ENCODE data around the gene BRD1. TPM values are rescaled to one million over a fixed set of nuclear protein-coding genes. Genes with fewer than 3 reads are reported as not detected.

The BRD1 gene
- total and polyA plus RNA-seq, 3 donors from 2014 or later = 113 to 122 (median 114) TPM

DNA sequence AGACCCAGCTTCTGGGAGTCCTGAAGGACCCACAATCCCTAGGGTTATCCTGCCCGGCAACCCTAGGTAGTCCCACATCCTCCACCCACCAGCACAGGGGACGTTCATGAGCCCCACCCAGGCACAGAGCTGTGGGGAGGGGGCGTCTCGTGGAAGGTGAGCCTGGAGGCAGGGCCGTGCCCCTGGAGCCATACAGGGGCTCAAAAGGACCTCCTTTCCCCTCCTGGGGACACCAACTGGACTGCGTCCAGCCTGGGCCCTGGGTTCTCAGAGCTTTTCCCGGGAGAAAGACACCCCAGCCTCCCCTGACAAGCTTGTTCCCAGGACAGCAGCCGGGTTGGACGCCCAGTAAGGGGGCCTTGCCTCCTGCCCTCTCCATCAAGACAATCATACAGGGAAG, 78.4 kb downstream of the BRD1 start:
- TF ChIP-seq POLR2A (IDR thresholded peaks at IDR 0.05) = no peak
- TF ChIP-seq, protein P1, sequence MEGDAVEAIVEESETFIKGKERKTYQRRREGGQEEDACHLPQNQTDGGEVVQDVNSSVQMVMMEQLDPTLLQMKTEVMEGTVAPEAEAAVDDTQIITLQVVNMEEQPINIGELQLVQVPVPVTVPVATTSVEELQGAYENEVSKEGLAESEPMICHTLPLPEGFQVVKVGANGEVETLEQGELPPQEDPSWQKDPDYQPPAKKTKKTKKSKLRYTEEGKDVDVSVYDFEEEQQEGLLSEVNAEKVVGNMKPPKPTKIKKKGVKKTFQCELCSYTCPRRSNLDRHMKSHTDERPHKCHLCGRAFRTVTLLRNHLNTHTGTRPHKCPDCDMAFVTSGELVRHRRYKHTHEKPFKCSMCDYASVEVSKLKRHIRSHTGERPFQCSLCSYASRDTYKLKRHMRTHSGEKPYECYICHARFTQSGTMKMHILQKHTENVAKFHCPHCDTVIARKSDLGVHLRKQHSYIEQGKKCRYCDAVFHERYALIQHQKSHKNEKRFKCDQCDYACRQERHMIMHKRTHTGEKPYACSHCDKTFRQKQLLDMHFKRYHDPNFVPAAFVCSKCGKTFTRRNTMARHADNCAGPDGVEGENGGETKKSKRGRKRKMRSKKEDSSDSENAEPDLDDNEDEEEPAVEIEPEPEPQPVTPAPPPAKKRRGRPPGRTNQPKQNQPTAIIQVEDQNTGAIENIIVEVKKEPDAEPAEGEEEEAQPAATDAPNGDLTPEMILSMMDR (IDR thresholded peaks at IDR 0.05) = no peak
- Histone ChIP-seq H3K4me3 (no peak overlapping the region), H3K9me3 (no peaks in the 10 kb centered on the region), H3K27ac (no peak overlapping the region), H3K27me3 (no peaks in the 10 kb centered on the region), H3K4me1 (no peaks in the 10 kb centered on the region), H3K36me3 (ENCODE audit: low read depth, missing control alignments) (no peaks in the 10 kb centered on the region)
- intact Hi-C loops (cut with DNase I; ENCODE audit: low total_unique reads) = no loop called here
- WGBS, 2 donors = 82 to 94% methylated on average over 3 to 6 of the region's 9 CpGs
- DNase-seq = no peak

DNA sequence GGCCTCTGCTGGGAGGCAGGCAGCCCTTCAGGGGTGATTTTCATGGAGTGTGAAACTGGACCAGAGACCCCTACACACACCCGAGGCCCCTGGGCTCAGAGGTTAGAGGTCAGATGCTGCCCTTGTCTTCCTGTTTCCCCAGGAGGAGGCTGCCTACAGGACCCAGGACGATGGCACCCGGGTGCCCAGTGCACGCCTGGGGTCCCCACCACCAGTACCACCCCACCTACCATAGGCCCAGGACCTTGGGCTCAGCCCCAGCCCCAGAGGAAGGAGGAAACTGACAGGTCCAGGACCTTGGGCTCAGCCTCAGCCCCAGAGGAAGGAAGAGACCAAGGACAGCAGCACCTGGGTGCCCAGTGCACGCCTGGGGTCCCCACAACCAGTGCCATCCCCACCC, 79.2 kb downstream of the BRD1 start:
- no peak for DNase-seq
- 80 to 95% methylated on average over 4 to 5 of the region's 5 CpGs for WGBS, 2 donors

DNA sequence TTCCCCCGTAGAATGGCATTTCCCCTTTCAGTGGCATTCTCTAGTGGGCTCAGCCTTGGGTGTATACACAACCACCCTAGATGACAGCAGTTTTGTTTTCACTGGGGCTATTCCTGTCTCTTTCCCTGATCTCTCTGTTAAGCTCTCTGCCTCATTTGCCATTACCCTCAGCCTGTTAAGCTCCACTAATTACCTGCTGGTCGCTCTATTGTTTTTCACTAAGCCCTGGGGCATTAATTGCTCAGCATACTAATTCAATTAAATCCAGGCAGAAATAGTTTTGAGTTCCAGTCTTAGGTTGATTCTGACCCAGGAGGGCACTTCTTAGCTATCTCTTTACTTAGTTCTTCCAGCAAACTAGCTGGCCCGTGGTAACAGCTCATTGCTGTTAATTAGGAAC, 80.0 kb downstream of the BRD1 start:
- WGBS, 2 donors = 90 to 91% methylated on average over 3 of the region's 3 CpGs
- Histone ChIP-seq H3K4me1 (no peaks in the 10 kb centered on the region), H3K27me3 (no peaks in the 10 kb centered on the region), H3K4me3 (no peak overlapping the region), H3K36me3 (ENCODE audit: low read depth, missing control alignments) (no peaks in the 10 kb centered on the region), H3K9me3 (no peaks in the 10 kb centered on the region), H3K27ac (no peak overlapping the region)
- no peak for TF ChIP-seq POLR2A (IDR thresholded peaks at IDR 0.05)
- TF ChIP-seq, protein P1 (IDR thresholded peaks at IDR 0.05) = no peak
- no peak for DNase-seq
- intact Hi-C loops (cut with DNase I; ENCODE audit: low total_unique reads) = no loop called here

More for the DNA sequence above, 79.2 kb downstream of the BRD1 start:
- TF ChIP-seq, protein P1 (IDR thresholded peaks at IDR 0.05) = no peak
- no peak for TF ChIP-seq POLR2A (IDR thresholded peaks at IDR 0.05)
- Histone ChIP-seq H3K4me1 (no peaks in the 10 kb centered on the region), H3K4me3 (no peak overlapping the region), H3K36me3 (ENCODE audit: low read depth, missing control alignments) (no peaks in the 10 kb centered on the region), H3K27me3 (no peaks in the 10 kb centered on the region), H3K9me3 (no peaks in the 10 kb centered on the region), H3K27ac (no peak overlapping the region)
- intact Hi-C loops (cut with DNase I; ENCODE audit: low total_unique reads) = no loop called here

GRCh38 chr22:49747130-49747529, 80.5 kb downstream of the BRD1 start:
- TF ChIP-seq POLR2A (IDR thresholded peaks at IDR 0.05) = no peak
- TF ChIP-seq, protein P1 (IDR thresholded peaks at IDR 0.05) = no peak
- DNase-seq = no peak
- Histone ChIP-seq H3K36me3 (ENCODE audit: low read depth, missing control alignments) (no peaks in the 10 kb centered on the region), H3K27me3 (no peaks in the 10 kb centered on the region), H3K9me3 (no peaks in the 10 kb centered on the region), H3K27ac (no peak overlapping the region), H3K4me1 (no peaks in the 10 kb centered on the region), H3K4me3 (no peak overlapping the region)
- intact Hi-C loops (cut with DNase I; ENCODE audit: low total_unique reads) = no loop called here
- 88% methylated on average over 3 of the region's 3 CpGs for WGBS, 2 donors

DNA sequence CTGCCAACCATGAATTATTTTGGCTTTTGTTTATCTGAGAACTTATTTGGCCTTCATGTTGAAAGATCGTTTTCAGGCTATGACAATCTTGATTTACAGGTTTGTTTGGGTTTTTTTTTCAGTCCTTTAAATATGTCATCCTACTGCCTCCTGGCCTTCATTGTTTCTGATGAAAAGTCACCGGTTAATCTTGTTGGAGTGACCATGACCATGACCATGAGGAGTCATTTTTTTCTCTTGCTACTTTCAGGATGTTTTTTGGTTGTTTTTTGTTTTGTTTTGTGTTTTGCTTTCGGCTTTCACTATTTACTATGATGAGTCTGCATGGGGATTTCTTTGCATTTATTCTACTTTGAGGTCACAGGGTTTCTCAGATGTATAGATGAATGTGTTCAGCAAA, 81.6 kb downstream of the BRD1 start:
- no peak for TF ChIP-seq POLR2A (IDR thresholded peaks at IDR 0.05)
- TF ChIP-seq, protein P1 (IDR thresholded peaks at IDR 0.05) = no peak
- DNase-seq = no peak
- 67 to 74% methylated on average over 3 of the region's 3 CpGs for WGBS, 2 donors
- Histone ChIP-seq H3K4me1 (no peaks in the 10 kb centered on the region), H3K27ac (no peak overlapping the region), H3K27me3 (no peaks in the 10 kb centered on the region), H3K4me3 (no peak overlapping the region), H3K9me3 (no peaks in the 10 kb centered on the region), H3K36me3 (ENCODE audit: low read depth, missing control alignments) (no peaks in the 10 kb centered on the region)
- intact Hi-C loops (cut with DNase I; ENCODE audit: low total_unique reads) = no loop called here
